ENCODE measurements around the gene NAXE. TPM values are rescaled to one million over a fixed set of nuclear protein-coding genes. Genes with fewer than 3 reads are reported as not detected.
"Not testable (repeated sequence)": the region's sequence is repeated elsewhere in the genome, so short reads cannot be mapped to it uniquely, and the experiment has no call there.

NAXE gene
- total RNA-seq, 1 donor from 2014 or later: 55.3 TPM

GRCh38 chr1:156592910-156593660 lies 1.5 kb downstream of the NAXE start:
- DNase-seq (ENCODE audit: low read depth): no peak

- DNase-seq (ENCODE audit: low read depth): no peak
These were observed 2.0 kb downstream of the NAXE start for GRCh38 chr1:156593661-156593989.

GRCh38 chr1:156594190-156594589 lies 2.6 kb downstream of the NAXE start:
- no peak for DNase-seq (ENCODE audit: low read depth)

- no peak for DNase-seq (ENCODE audit: low read depth)
These were observed 3.4 kb downstream of the NAXE start for GRCh38 chr1:156595016-156595415.

GRCh38 chr1:156596426-156596825 lies 4.8 kb downstream of the NAXE start:
- DNase-seq (ENCODE audit: low read depth): no peak

GRCh38 chr1:156598125-156598524 lies 6.5 kb downstream of the NAXE start:
- no peak for DNase-seq (ENCODE audit: low read depth)

GRCh38 chr1:156598731-156599432 lies 7.3 kb downstream of the NAXE start:
- DNase-seq (ENCODE audit: low read depth): no peak

GRCh38 chr1:156599811-156600210 lies 8.2 kb downstream of the NAXE start:
- DNase-seq (ENCODE audit: low read depth): no peak

GRCh38 chr1:156600733-156601121 lies 9.2 kb downstream of the NAXE start:
- DNase-seq (ENCODE audit: low read depth): no peak

GRCh38 chr1:156601122-156601830 lies 9.7 kb downstream of the NAXE start, which contains the start of gene GPATCH4:
TSS of gene GPATCH4 (minus strand) at chr1:156601479.
- peak; percentile 90 for DNase-seq (ENCODE audit: low read depth)

- no peak for DNase-seq (ENCODE audit: low read depth)
These were observed 10.3 kb downstream of the NAXE start for GRCh38 chr1:156601892-156602291.

- no peak for DNase-seq (ENCODE audit: low read depth)
These were observed 11.0 kb downstream of the NAXE start for GRCh38 chr1:156602557-156602993.

- DNase-seq (ENCODE audit: low read depth): not testable (repeated sequence)
These were observed 15.8 kb downstream of the NAXE start for GRCh38 chr1:156607344-156607743.

GRCh38 chr1:156608036-156608674 lies 16.6 kb downstream of the NAXE start:
- DNase-seq (ENCODE audit: low read depth): peak; percentile 85

GRCh38 chr1:156608981-156609380 lies 17.4 kb downstream of the NAXE start:
- no peak for DNase-seq (ENCODE audit: low read depth)

GRCh38 chr1:156610072-156610471 lies 18.5 kb downstream of the NAXE start:
- DNase-seq (ENCODE audit: low read depth): not testable (repeated sequence)

GRCh38 chr1:156612666-156613065 lies 21.1 kb downstream of the NAXE start:
- no peak for DNase-seq (ENCODE audit: low read depth)

- DNase-seq (ENCODE audit: low read depth): no peak
These were observed 24.4 kb downstream of the NAXE start for GRCh38 chr1:156615946-156616345.

- peak; percentile 48 for DNase-seq (ENCODE audit: low read depth)
These were observed 24.9 kb downstream of the NAXE start for GRCh38 chr1:156616463-156616862.

- DNase-seq (ENCODE audit: low read depth): no peak
These were observed 27.4 kb downstream of the NAXE start, which contains the start of gene HAPLN2 for GRCh38 chr1:156618853-156619581. TSS of gene HAPLN2 (plus strand) at chr1:156619415. CDS start at chr1:156623491, 4,076 bp downstream.

GRCh38 chr1:156619582-156619955 lies 28.0 kb downstream of the NAXE start:
- no peak for DNase-seq (ENCODE audit: low read depth)

All from myocyte (in vitro differentiated cells).